PFSK-1 (cell line): Measurements from ENCODE around the gene UBR4.

Source experiments
- FOXP2 ChIP-seq: optimal IDR thresholded peaks from 2 replicates; pipeline ENCODE3; 2011; ENCODE audit warnings: borderline replicate concordance, control low read depth, inconsistent platforms; ENCODE audit not compliant: insufficient read depth; ENCODE audit errors: extremely low read length, extremely low read depth
- POLR2AphosphoS5 ChIP-seq: IDR thresholded peaks from 2 replicates; pipeline ENCODE4 v1.6.1; 2012; ENCODE audit warnings: low read depth, mild to moderate bottlenecking, control low read depth, low read length, moderate library complexity
- REST ChIP-seq, 2 experiments: IDR thresholded peaks; 2 replicates each; pipeline versions ENCODE4 v1.6.1 to v1.8.0; 2011 to 2012; ENCODE audit warnings: low read depth in 2 of 2, low read length in 2 of 2, control low read depth in 1 of 2, inconsistent platforms in 1 of 2, mild to moderate bottlenecking in 1 of 2, moderate library complexity in 1 of 2; ENCODE audit not compliant: insufficient read depth in 1 of 2
- SIN3A ChIP-seq: IDR thresholded peaks from 2 replicates; pipeline ENCODE4 v1.6.1; 2012; ENCODE audit warnings: mild to moderate bottlenecking, low read length, moderate library complexity, borderline replicate concordance; ENCODE audit not compliant: insufficient read depth
- TAF1 ChIP-seq: IDR thresholded peaks from 2 replicates; pipeline ENCODE4 v1.6.1; 2012; ENCODE audit warnings: low read length, control low read depth, borderline replicate concordance; ENCODE audit not compliant: insufficient read depth

Gene UBR4

GRCh38 chr1:19073311-19074186 lies 136.5 kb downstream of the UBR4 start:
- TF ChIP-seq SIN3A (no peak), REST (IDR thresholded peaks at IDR 0.05; ENCODE audit: insufficient read depth in 1 of 2, low read depth in 2 of 2, low read length in 2 of 2) (no peak), TAF1 (no peak), POLR2AphosphoS5 (no peak), FOXP2 (no peak)

GRCh38 chr1:19072285-19072981 lies 137.6 kb downstream of the UBR4 start:
- no peak for TF ChIP-seq SIN3A
- TF ChIP-seq FOXP2, result no peak
- no peak for TF ChIP-seq POLR2AphosphoS5
- TF ChIP-seq REST (IDR thresholded peaks at IDR 0.05; ENCODE audit: insufficient read depth in 1 of 2, low read depth in 2 of 2, low read length in 2 of 2), result no peak
- TF ChIP-seq TAF1, result no peak

- TF ChIP-seq SIN3A (no peak), REST (IDR thresholded peaks at IDR 0.05; ENCODE audit: insufficient read depth in 1 of 2, low read depth in 2 of 2, low read length in 2 of 2) (no peak), FOXP2 (no peak), TAF1 (no peak), POLR2AphosphoS5 (no peak)
Observed at GRCh38 chr1:19071674-19072281, 138.3 kb downstream of the UBR4 start.

- TF ChIP-seq SIN3A (no peak), POLR2AphosphoS5 (no peak), FOXP2 (no peak), TAF1 (no peak)
Observed at GRCh38 chr1:19070891-19071621, 139.0 kb downstream of the UBR4 start.

- TF ChIP-seq REST (IDR thresholded peaks at IDR 0.05; ENCODE audit: insufficient read depth in 1 of 2, low read depth in 2 of 2, low read length in 2 of 2) (no peak), SIN3A (no peak), TAF1 (no peak), FOXP2 (no peak), POLR2AphosphoS5 (no peak)
Observed at GRCh38 chr1:19070197-19070651, 139.8 kb downstream of the UBR4 start.
